Activated CD4-positive, alpha-beta T cell treated with anti-CD3 and anti-CD28 coated beads, Interleukin-2, amount 50 U/mL, for 48 hours (primary cell): ENCODE data around the gene CDKN2C.

Source experiments
- DNase-seq, 2 experiments: peaks; one replicate each; pipeline ENCODE4 v3.0.0-alpha.2; 2020

Gene CDKN2C

GRCh38 chr1:50966991-50967390, 3.1 kb upstream of the CDKN2C start:
- no peak for DNase-seq

GRCh38 chr1:50967416-50968157, 2.5 kb upstream of the CDKN2C start:
- DNase-seq, result no peak

- DNase-seq, result peak; percentile 80 to 83
Measured at GRCh38 chr1:50968158-50968820, 1.8 kb upstream of the CDKN2C start.

- DNase-seq, result peak; percentile 50 to 53
Measured at GRCh38 chr1:50968821-50969610, 1.0 kb upstream of the CDKN2C start.

- no peak for DNase-seq
Measured at GRCh38 chr1:50970509-50970887, 453 bp downstream of the CDKN2C start.

GRCh38 chr1:50970931-50971582, 1.0 kb downstream of the CDKN2C start:
- no peak for DNase-seq

- DNase-seq, result no peak
Measured at GRCh38 chr1:50971748-50972305, 1.8 kb downstream of the CDKN2C start.

- no peak for DNase-seq
Measured at GRCh38 chr1:50972766-50973165, 2.7 kb downstream of the CDKN2C start.

- no peak for DNase-seq
Measured at GRCh38 chr1:50973255-50973654, 3.2 kb downstream of the CDKN2C start.

- no peak for DNase-seq
Measured at GRCh38 chr1:50973875-50974617, 4.0 kb downstream of the CDKN2C start.

- DNase-seq, result no peak
Measured at GRCh38 chr1:50974618-50974935, 4.5 kb downstream of the CDKN2C start.

GRCh38 chr1:50975436-50975835, 5.4 kb downstream of the CDKN2C start:
- no peak for DNase-seq

- DNase-seq, result no peak
Measured at GRCh38 chr1:50976111-50976889, 6.3 kb downstream of the CDKN2C start.

- peak; percentile 26 to 31 for DNase-seq
Measured at GRCh38 chr1:50976890-50977574, 7.0 kb downstream of the CDKN2C start.

- DNase-seq, result peak in 1 of 2 experiments; percentile 16
Measured at GRCh38 chr1:50977575-50978143, 7.6 kb downstream of the CDKN2C start.

GRCh38 chr1:50978144-50978851, 8.3 kb downstream of the CDKN2C start:
- peak; percentile 27 to 35 for DNase-seq

GRCh38 chr1:50978852-50979781, 9.1 kb downstream of the CDKN2C start:
- no peak for DNase-seq

- no peak for DNase-seq
Measured at GRCh38 chr1:50979937-50980336, 9.9 kb downstream of the CDKN2C start.

- no peak for DNase-seq
Measured at GRCh38 chr1:50980505-50980904, 10.5 kb downstream of the CDKN2C start.
